Ishikawa (cell line): ENCODE data around the gene C1R.

Experiments used
- CEBPB ChIP-seq: IDR thresholded peaks from 2 replicates; pipeline ENCODE4 v1.6.1; 2012
- CREB1 ChIP-seq: IDR thresholded peaks from 2 replicates; pipeline ENCODE4 v1.6.1; 2012; ENCODE audit warnings: low read depth
- EGR1 ChIP-seq: IDR thresholded peaks from 2 replicates; pipeline ENCODE4 v1.6.1; 2012
- EP300 ChIP-seq: IDR thresholded peaks from 2 replicates; pipeline ENCODE4 v1.6.1; 2012; ENCODE audit warnings: borderline replicate concordance
- FOXM1 ChIP-seq: IDR thresholded peaks from 2 replicates; pipeline ENCODE4 v1.6.1; 2012; ENCODE audit warnings: low read depth, borderline replicate concordance
- NFIC ChIP-seq: IDR thresholded peaks from 2 replicates; pipeline ENCODE4 v1.6.1; 2012
- RAD21 ChIP-seq: IDR thresholded peaks from 2 replicates; pipeline ENCODE4 v1.6.1; 2012; ENCODE audit warnings: low read depth
- TAF1 ChIP-seq: IDR thresholded peaks from 2 replicates; pipeline ENCODE4 v1.6.1; 2012; ENCODE audit warnings: low read depth, mild to moderate bottlenecking
- TCF12 ChIP-seq: IDR thresholded peaks from 2 replicates; pipeline ENCODE4 v1.6.1; 2012; ENCODE audit warnings: low read depth
- TEAD4 ChIP-seq: IDR thresholded peaks from 2 replicates; pipeline ENCODE4 v1.6.1; 2012
- YY1 ChIP-seq: IDR thresholded peaks from 2 replicates; pipeline ENCODE4 v1.6.1; 2012; ENCODE audit warnings: low read depth
- ZBTB7A ChIP-seq: IDR thresholded peaks from 2 replicates; pipeline ENCODE4 v1.6.1; 2012; ENCODE audit warnings: low read depth
- TF ChIP-seq, protein P1 (sequence below): IDR thresholded peaks from 2 replicates; pipeline ENCODE4 v1.6.1; 2012; ENCODE audit warnings: low read depth, mild to moderate bottlenecking
- TF ChIP-seq, protein P2 (sequence below): IDR thresholded peaks from 2 replicates; pipeline ENCODE4 v1.6.1; 2012
- TF ChIP-seq, protein P3 (sequence below): IDR thresholded peaks from 2 replicates; pipeline ENCODE4 v1.6.1; 2012

Gene C1R

DNA sequence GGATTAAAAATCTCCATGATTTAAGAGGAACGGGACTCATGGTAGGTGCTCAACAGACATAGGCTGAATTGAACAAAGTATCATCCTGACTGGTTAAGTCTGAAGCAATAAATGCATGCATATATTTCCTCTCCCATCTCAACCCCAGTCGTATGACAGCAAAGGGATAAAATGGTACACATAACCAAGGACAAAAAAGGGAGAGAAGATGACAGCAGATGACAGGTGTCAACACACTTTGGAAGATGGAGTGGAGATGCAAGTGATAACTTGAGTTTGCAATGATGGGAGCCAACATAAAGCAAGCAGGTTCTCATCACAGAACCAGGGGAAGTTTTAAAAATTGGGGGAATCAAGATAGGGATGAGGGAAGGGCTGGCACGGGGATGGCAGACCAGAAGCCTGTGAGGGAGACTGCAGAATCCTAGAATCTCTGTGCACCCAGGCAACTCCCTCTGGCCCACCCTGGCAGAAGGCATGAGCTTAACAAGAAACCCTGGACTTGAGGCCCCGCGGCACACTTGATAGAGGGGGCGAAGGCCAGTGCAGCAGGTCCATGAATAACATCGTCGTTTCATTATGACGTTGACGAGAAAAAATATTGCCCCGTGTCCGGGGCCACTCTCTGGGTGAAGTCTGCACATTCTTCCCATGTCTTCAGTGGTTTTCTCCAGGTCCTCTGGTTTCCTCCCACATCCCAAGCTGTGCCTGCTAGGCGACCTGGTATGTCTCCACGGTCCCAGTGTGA lies 11.8 kb upstream of the C1R start:
- TF ChIP-seq CREB1 (no peak), EGR1 (no peak), TEAD4 (no peak), NFIC (no peak), FOXM1 (no peak)
- TF ChIP-seq, protein P1, sequence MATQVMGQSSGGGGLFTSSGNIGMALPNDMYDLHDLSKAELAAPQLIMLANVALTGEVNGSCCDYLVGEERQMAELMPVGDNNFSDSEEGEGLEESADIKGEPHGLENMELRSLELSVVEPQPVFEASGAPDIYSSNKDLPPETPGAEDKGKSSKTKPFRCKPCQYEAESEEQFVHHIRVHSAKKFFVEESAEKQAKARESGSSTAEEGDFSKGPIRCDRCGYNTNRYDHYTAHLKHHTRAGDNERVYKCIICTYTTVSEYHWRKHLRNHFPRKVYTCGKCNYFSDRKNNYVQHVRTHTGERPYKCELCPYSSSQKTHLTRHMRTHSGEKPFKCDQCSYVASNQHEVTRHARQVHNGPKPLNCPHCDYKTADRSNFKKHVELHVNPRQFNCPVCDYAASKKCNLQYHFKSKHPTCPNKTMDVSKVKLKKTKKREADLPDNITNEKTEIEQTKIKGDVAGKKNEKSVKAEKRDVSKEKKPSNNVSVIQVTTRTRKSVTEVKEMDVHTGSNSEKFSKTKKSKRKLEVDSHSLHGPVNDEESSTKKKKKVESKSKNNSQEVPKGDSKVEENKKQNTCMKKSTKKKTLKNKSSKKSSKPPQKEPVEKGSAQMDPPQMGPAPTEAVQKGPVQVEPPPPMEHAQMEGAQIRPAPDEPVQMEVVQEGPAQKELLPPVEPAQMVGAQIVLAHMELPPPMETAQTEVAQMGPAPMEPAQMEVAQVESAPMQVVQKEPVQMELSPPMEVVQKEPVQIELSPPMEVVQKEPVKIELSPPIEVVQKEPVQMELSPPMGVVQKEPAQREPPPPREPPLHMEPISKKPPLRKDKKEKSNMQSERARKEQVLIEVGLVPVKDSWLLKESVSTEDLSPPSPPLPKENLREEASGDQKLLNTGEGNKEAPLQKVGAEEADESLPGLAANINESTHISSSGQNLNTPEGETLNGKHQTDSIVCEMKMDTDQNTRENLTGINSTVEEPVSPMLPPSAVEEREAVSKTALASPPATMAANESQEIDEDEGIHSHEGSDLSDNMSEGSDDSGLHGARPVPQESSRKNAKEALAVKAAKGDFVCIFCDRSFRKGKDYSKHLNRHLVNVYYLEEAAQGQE, result no peak

DNA sequence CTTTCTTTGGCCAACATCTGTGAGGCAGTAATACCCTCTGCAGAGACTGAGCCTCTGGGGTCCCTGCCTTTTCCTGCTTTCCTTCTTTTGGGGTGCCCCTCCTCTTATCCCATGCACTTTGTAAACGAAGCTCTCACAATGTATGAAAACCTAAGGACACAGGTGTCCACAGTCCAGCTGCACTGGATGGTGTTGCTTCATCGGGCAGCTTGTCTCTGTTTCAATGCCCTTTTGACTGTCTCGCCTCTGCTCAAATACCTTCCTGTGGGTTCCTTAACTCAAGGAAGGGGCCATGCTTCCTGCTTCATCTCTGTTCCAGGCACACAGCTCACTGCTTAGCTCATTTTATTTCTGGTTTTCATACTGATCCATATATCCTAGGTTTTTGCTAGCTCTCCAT lies 10.3 kb upstream of the C1R start:
- TF ChIP-seq EGR1 (no peak), YY1 (no peak), CREB1 (no peak), ZBTB7A (no peak), FOXM1 (no peak), CEBPB (no peak)
- TF ChIP-seq, protein P2, sequence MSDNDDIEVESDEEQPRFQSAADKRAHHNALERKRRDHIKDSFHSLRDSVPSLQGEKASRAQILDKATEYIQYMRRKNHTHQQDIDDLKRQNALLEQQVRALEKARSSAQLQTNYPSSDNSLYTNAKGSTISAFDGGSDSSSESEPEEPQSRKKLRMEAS, result no peak

DNA sequence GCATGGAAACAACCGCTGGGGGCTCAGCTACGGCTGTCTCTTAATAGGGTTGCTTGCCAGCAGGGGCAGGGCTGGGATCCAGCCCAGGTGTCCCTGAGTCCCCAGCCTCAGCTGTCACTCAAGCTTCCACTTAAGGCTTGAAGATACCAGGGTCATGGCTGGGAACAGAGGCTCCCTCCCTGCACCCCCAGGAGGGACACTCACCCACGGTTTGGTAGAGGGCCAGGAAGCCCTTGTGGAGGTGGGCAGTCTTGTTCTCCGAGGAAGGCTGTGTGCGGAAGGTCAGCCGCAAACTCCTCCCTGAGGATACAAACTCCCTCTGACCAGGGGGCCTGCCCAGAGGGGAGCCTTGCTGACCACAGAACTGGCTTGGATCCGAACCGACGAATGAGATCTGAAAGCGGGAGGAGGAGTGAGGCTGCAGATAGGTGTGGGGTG lies 9.5 kb upstream of the C1R start:
- no peak for TF ChIP-seq TEAD4
- no peak for TF ChIP-seq CEBPB
- TF ChIP-seq TAF1, result no peak
- no peak for TF ChIP-seq RAD21
- TF ChIP-seq TCF12, result no peak
- TF ChIP-seq, protein P1, result no peak
- no peak for TF ChIP-seq ZBTB7A
- no peak for TF ChIP-seq NFIC
- TF ChIP-seq, protein P2, result no peak
- TF ChIP-seq CREB1, result no peak
- TF ChIP-seq, protein P3, sequence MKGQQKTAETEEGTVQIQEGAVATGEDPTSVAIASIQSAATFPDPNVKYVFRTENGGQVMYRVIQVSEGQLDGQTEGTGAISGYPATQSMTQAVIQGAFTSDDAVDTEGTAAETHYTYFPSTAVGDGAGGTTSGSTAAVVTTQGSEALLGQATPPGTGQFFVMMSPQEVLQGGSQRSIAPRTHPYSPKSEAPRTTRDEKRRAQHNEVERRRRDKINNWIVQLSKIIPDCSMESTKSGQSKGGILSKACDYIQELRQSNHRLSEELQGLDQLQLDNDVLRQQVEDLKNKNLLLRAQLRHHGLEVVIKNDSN, result no peak
- no peak for TF ChIP-seq EGR1
- no peak for TF ChIP-seq FOXM1
- TF ChIP-seq YY1, result no peak
- no peak for TF ChIP-seq EP300

DNA sequence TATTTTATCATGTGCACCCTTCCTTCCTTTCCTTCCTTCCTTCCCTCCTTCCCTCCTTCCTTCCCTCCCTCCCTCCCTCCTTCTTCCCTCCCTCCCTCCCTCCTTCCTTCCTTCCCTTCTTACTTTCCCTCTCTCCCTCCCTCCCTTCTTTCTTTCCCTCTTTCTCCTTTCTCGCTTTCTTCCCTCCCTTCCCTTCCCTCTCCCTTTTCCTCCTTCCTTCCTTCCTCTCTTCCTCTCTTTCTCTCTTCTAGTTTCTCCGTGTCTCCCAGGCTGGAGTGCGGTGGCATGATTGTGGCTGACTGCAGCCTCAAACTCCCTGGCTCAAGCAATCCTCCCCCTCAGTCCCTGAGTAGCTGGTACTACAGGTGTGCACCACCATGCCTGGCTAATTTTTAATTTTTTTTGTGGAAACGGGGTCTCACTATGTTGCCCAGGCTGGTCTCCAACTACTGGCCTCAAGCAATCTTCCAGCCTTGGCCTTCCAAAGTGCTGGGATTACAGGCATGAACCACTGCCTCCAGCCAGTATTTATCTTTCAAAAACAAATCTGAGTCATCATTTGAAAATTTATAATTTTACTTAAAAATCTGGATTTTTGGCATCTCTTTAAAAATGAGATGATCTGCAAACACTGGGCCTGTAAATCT lies 8.9 kb upstream of the C1R start:
- TF ChIP-seq ZBTB7A (no peak), EP300 (no peak), YY1 (no peak), TAF1 (no peak), TCF12 (no peak), TEAD4 (no peak), NFIC (no peak), FOXM1 (no peak), CEBPB (no peak), CREB1 (no peak), EGR1 (no peak), RAD21 (no peak)
- TF ChIP-seq, protein P1, result no peak
- TF ChIP-seq, protein P3, result no peak
- TF ChIP-seq, protein P2, result no peak
